HG02623 (cell line): ENCODE measurements around the gene ZNF526.

Experiments
- ATAC-seq: cut with Tn5 transposase; IDR thresholded peaks from one replicate; pipeline ENCODE4 v1.9.1; 2021; ENCODE audit warnings: moderate library complexity; ENCODE audit not compliant: unreplicated experiment

The ZNF526 gene

DNA sequence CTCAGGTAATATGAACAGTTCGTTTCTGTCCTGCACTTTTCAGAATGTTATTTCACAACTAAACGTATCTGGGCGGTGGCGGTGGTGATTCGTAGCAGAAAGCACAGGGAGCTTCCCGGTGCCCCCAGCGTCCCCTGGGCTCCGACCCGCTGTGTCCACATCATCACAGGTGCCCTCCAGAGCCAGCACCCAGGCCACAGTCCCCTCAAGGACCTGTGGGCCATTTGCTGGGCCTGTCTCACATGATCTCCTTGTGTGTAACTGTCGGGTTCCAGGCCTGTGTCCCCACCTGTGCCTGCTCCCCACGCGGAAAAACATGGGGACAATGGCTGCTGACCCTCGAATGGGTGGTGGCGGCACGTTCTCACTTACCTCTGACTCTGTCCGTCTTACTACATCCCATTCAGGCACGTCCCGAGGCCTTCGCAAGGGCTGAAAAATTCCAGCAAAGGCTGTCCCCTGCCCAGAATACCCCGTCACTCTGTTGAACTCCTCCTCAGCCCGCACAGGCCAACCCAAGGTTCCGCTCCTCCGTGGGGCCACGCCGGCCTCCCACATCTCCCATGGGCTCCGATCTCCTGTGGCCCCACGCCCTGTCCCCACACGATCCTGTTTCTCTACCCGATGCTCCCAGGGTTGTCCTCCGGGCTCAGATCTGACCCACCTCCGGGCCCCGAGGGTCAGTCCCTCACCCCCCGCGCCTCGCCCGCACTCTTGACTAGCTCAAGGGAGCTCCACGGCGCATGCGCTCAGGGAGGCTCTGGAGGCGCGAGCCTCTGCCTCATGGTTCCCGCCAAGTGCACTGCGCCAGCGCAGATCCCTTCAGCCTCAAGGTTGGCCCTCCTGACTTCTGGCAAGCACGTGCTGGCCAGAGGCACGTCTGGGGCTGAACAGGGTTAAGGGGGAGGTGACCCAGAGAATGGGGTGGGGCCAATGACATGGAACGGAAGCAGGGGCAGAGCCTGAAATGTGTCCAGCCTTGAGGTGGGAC lies 23.8 kb upstream of the ZNF526 start:
- no peak for ATAC-seq

DNA sequence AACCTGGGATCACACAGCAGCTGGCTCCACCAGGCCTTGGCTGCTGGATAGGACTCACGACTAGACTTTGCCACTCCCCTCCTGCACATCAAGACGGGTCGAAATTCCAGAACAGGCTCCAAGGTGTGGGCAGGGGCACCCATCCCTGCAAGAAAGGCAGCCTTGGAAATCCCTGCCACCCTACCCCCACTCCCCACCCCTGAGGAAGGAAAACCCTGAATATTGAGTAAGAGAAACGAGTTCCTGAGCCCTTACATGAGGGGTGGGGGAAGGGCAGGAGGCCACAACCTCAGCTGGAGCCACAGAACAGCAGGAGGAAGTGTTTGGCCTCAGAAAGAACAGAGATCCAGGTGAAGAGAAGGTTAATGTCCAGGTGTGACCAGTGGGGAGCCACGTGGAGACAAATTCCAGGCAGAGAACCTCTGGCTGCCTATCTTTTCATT lies 22.7 kb upstream of the ZNF526 start:
- no peak for ATAC-seq

DNA sequence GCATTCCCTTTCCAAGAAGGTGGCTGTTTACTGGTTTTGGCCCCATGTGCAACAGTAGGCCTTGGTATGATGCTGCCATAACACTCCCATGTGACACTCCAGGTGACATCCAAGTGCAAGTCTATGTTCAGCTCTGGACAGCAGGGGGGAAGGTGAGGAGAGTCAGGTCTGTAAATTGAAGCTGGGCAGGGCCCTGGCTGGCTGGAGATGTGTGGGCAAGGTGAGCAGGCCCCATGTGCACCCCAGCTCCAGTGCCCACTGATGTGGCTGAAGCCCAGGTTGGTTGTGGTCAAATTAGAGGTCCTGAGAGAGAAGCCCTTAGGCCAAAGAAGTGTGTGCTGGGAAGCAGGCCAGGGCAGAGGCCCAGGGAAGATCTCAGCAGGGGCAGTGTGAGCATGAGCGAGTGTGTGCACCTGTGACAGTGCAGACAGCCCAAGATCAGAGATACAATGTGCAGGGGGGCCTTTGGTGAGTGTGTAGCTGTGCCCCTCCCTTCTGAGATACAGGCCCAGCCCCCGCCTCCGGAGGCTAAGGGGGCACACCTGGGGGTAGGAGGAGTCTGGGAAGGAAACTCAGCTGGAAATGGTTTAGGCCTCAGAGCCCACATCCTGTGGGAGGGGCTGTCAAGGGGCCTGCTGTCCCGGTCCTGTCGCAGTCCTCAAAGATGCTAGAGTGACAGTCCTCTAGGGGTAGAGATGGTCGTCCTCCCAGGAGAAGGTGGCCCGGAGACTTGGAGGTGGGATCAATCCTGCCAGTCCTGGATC lies 21.3 kb upstream of the ZNF526 start:
- ATAC-seq, result no peak

DNA sequence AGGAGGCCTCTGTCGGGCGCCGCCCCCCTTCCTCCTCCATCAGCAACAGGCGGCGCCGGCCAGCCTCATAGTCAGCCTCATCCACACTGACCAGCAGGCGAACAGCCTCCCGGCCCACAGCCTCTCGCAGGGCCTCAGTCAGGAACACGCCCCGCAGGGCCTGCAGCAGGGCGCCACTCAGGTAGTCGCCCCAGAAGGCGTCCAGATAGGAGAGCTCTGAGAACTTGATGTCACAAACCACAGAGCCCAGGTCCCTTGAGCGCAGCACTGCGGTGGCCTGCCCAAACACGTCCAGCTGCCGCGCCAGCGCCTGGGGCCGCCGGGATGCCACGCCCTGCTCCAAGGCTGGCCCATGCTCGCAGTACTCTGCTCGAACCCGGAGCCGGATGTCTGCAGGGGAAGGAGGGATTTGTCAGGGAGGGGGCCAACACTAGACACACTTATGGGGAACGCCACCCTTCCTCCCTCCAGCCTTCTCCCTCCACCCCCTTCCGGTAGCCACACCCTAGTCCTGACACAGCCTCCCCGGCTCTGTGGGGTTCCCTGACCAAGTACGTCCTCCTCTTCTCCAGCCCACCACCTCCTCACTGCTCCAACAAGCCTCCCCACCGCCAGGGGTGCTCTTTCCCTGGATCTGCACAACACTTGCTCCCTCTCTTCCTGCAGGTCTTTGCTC lies 20.5 kb upstream of the ZNF526 start:
- no peak for ATAC-seq

DNA sequence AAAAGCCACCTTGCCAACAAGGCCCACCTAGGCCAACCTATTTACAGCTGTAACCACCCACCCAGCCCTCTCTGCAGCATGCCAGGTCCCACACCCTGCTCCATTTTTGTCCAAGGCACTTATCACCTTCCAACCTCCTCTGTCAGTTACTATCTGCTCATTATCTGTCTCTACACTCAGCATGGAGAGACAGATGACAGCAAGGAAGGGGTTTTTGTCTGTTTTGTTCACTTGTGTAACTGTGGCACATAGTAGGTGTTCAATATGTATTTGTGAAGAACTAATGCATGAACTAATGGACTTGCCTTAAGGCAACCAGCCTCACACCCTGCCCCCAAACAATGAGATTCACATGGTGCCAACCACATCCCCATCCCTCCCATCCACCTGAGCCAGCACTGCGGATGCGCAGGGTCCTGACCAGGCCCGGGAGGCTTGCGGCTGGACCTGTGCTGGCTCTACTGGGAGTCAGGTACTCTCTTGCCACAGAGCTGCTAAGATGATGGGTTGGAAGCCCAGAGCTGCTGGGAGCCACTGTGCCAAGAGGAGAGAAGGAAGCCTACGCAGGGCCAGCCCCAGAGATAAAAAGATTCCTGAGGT lies 19.9 kb upstream of the ZNF526 start:
- ATAC-seq, result no peak

GRCh38 chr19:42201489-42202289 lies 18.4 kb upstream of the ZNF526 start:
- no peak for ATAC-seq

DNA sequence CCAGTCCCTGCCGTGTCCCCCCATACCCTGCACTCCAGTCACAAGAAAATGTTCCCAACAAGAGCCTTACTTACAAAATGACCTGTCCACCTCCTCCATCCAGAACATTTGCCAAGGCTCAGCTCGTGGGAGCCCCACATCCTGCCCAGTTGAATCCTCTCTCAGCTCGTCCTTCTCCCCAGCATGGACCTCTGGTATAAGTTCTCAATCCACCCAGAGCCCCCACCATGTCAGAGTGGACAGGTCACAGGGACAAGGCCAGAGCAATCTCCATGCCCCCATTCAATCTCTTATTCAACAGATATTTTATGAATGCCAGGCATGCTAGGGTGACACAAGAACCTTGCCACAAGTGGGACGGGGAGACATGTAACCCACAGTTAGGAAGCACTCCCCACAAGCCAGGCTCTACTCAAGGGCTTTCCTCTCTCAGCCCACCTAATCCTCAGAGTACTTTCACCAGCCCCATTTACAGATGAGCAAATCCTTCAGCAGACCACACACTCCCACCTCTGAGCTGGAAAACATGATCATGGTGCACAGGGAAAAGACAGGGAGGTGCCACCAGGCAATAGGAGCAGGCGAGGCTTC lies 17.7 kb upstream of the ZNF526 start:
- ATAC-seq, result no peak

DNA sequence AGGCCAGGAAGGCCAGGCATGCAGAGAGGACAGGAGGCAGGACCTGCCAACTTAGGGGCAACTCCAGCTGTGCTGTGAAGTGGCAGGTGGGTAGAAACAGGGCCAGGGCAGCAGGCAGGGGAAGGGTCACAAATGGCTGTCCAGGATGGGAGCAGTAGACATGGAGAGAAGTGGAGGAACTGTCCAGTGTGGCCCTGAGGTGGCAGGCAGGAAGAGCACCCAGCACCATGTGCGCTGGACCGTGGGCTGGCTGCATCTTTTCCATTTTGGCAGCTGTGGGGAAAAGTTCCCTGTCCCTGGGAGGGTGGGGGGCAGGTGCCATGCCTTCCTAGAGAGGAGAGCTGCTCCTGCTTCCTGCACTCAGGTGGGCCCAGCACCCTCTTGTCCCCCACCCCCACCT lies 16.4 kb upstream of the ZNF526 start:
- no peak for ATAC-seq

GRCh38 chr19:42204664-42205063 lies 15.4 kb upstream of the ZNF526 start:
- no peak for ATAC-seq

- no peak for ATAC-seq
Observed at GRCh38 chr19:42206871-42207755, 13.0 kb upstream of the ZNF526 start.

- no peak for ATAC-seq
Observed at GRCh38 chr19:42207767-42208271, 12.3 kb upstream of the ZNF526 start.

GRCh38 chr19:42208612-42209011 lies 11.5 kb upstream of the ZNF526 start:
- ATAC-seq, result no peak

- ATAC-seq, result no peak
Observed at GRCh38 chr19:42212886-42213285, 7.2 kb upstream of the ZNF526 start.

GRCh38 chr19:42214810-42215485 lies 5.2 kb upstream of the ZNF526 start:
- no peak for ATAC-seq

DNA sequence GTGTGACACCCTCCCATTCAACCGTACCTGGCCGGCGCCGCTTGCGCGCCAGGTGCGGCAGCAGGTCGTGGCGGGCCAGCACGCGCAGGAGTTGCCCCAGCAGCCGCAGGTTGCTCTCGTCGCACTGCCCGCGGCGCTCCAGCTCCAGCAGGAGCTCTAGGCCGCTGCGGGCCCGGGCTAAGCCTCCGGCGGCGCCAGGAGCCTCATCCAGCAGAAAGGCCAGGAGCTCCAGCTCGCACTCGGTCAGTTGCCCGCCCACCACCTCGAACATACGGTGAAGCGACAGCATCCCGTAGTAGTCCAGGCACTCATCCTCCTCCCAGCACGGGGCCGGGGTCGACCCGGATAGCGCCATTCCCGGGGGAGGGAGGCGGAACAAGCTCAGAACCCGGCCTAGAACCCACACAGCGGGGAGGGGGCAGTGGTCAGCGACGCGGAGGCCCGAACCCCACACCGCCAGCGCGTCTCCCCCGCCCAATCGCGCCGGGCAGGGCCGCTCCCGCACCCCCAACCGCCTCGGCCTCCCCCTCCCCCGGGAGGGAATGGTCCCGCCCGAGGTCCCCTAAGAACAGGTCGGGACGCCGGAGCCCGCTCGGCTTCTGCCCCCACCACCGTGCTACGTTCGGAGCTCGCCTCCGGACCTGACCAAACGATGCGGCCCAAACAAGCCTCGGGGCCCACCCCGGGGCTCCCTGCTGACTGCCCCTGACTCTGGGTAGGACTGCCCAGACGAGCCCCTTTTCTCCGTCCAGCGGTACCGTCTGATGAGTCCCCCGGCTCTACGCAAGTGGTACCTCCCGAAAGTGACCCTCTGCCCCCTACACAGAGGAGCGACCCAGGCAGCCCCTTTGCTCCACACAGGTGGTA lies 3.2 kb upstream of the ZNF526 start:
- ATAC-seq, result no peak

GRCh38 chr19:42217520-42218437 lies 2.3 kb upstream of the ZNF526 start, which contains the start of gene DEDD2:
DEDD2 (minus strand) TSS chr19:42217677; CDS start chr19:42217007, 670 bp downstream.
- peak; percentile 71 for ATAC-seq
